ENCODE measurements around the gene XRCC2. TPM values are rescaled to one million over a fixed set of nuclear protein-coding genes. Genes with fewer than 3 reads are reported as not detected.

The XRCC2 gene
- total and polyA plus RNA-seq, 2 experiments from 2014 or later = 18.9 to 33.2 TPM

- TF ChIP-seq POLR2AphosphoS5 (IDR thresholded peaks at IDR 0.05; ENCODE audit: low read depth) (no peak), STAT1 (IDR thresholded peaks at IDR 0.05; ENCODE audit: unreplicated experiment) (no peak), ZNF462 (CRISPR knock-in tag; IDR thresholded peaks at IDR 0.05) (no peak), EZH2phosphoT487 (IDR thresholded peaks at IDR 0.05; ENCODE audit: unreplicated experiment) (no peak), CTCF (conservative IDR thresholded peaks at IDR 0.05; ENCODE audit: low read depth in 2 of 2) (no peak), JUNB (IDR thresholded peaks at IDR 0.05; ENCODE audit: unreplicated experiment) (no peak), ZNF114 (CRISPR knock-in tag; IDR thresholded peaks at IDR 0.05) (no peak), REST (IDR thresholded peaks at IDR 0.05; ENCODE audit: unreplicated experiment) (no peak), ETS1 (IDR thresholded peaks at IDR 0.05) (no peak), ZNF331 (CRISPR knock-in tag; IDR thresholded peaks at IDR 0.05; ENCODE audit: low read depth) (no peak), EZH2 (IDR thresholded peaks at IDR 0.05; ENCODE audit: low read depth, unreplicated experiment) (no peak), CREB1 (CRISPR knock-in tag; IDR thresholded peaks at IDR 0.05; ENCODE audit: low read depth) (no peak), NANOG (IDR thresholded peaks at IDR 0.05; ENCODE audit: borderline replicate concordance) (no peak)
- Mint-ChIP-seq H3K27me3 (ENCODE audit: insufficient read depth, low read depth, poor library complexity) (no peaks in the 10 kb centered on the region), H3K4me3 (no peak overlapping the region), H3K27ac (no peak overlapping the region), H3K36me3 (ENCODE audit: low read depth) (no peaks in the 10 kb centered on the region), H3K4me1 (no peaks in the 10 kb centered on the region; the same call in 2 of the 3 replicates), H3K9me3 (peaks cover 4% of the 10 kb centered on the region; the same call in 1 of the 3 replicates)
- DNase-seq (ENCODE audit: low spot score) (peak; percentile 8), ATAC-seq (no peak; the same call in 2 of the 3 replicates)
- H3K9me2 ChIP-seq (ENCODE audit: insufficient read depth) = peaks cover 1% of the 10 kb centered on the region
- H3K4me1 ChIP-seq (ENCODE audit: insufficient read depth) = no peaks in the 10 kb centered on the region
- no peaks in the 10 kb centered on the region for H3K27me3 ChIP-seq (ENCODE audit: insufficient read depth)
- no peak overlapping the region for H3K4me2 ChIP-seq
- H2AFZ ChIP-seq = peak overlapping the region; percentile 82
- H4K20me1 ChIP-seq (replicated peaks; ENCODE audit: insufficient read depth) = no peaks in the 10 kb centered on the region
- H3K79me2 ChIP-seq (replicated peaks; ENCODE audit: insufficient read depth) = no peaks in the 10 kb centered on the region
- no peaks in the 10 kb centered on the region for H3K36me3 ChIP-seq (ENCODE audit: insufficient read depth)
- no peak overlapping the region for H3K4me3 ChIP-seq
- H3K27ac ChIP-seq (ENCODE audit: low read depth) = no peak overlapping the region
- H3F3A ChIP-seq (replicated peaks; ENCODE audit: low read depth) = 0 out of 2 replicates have a peak, but pooled peaks cover under 1% of the 10 kb centered on the region
These were observed 7.4 kb upstream of the XRCC2 start for GRCh38 chr7:152683297-152683696.

Data from GM23338 (cell line).